MG63 (cell line): Measurements from ENCODE around the gene KYNU. TPM values are rescaled to one million over a fixed set of nuclear protein-coding genes. Genes with fewer than 3 reads are reported as not detected.

Experiments used
- DNase-seq: peaks from one replicate; pipeline ENCODE4 v3.0.0-alpha.2; 2020
- H3K27me3 ChIP-seq: fragments of 250-450 bp; sonication (Bioruptor Pico); 2 replicates; pipeline ENCODE4 v1.5.1; 2020; ENCODE audit warnings: mild to moderate bottlenecking, moderate library complexity
- H3K36me3 ChIP-seq: fragments of 250-450 bp; sonication (Bioruptor Pico); 2 replicates; pipeline ENCODE4 v1.5.1; 2020; ENCODE audit warnings: mild to moderate bottlenecking, moderate library complexity
- H3K4me3 ChIP-seq: fragments of 250-450 bp; sonication (Bioruptor Pico); 2 replicates; pipeline ENCODE4 v1.5.1; 2020; ENCODE audit warnings: mild to moderate bottlenecking, moderate library complexity
- H3K9me3 ChIP-seq: fragments of 250-450 bp; sonication (Bioruptor Pico); 2 replicates; pipeline ENCODE4 v1.5.1; 2020; ENCODE audit warnings: mild to moderate bottlenecking, moderate library complexity
- total RNA-seq: library from RNA; depleted of rRNA; stranded (reverse); fragments of >200 nt; shearing (Covaris generic); gene quantifications from 2 replicates; pipeline ENCODE4 v1.2.3, GENCODE V29; 2014; ENCODE audit warnings: low replicate concordance

The KYNU gene
- total RNA-seq, 1 experiment from 2014 or later: 0.82 TPM

GRCh38 chr2:142967060-142967459 is 89.6 kb downstream of the KYNU start:
- H3K4me3 ChIP-seq: no peak overlapping the region
- H3K9me3 ChIP-seq: peaks cover 3% of the 10 kb centered on the region; the same call in 1 of the 2 replicates
- no peak for DNase-seq
- H3K36me3 ChIP-seq: no peaks in the 10 kb centered on the region
- no peaks in the 10 kb centered on the region for H3K27me3 ChIP-seq

GRCh38 chr2:142973160-142973821 is 95.8 kb downstream of the KYNU start:
- Histone ChIP-seq H3K27me3 (no peaks in the 10 kb centered on the region), H3K4me3 (no peak overlapping the region), H3K9me3 (no peaks in the 10 kb centered on the region), H3K36me3 (no peaks in the 10 kb centered on the region)
- DNase-seq: no peak

- Histone ChIP-seq H3K36me3 (no peaks in the 10 kb centered on the region), H3K4me3 (no peak overlapping the region), H3K27me3 (no peaks in the 10 kb centered on the region), H3K9me3 (no peaks in the 10 kb centered on the region)
- DNase-seq: no peak
Measured at GRCh38 chr2:142973822-142974207, 96.4 kb downstream of the KYNU start.

GRCh38 chr2:142974288-142975024 is 97.0 kb downstream of the KYNU start:
- no peaks in the 10 kb centered on the region for H3K9me3 ChIP-seq
- H3K27me3 ChIP-seq: no peaks in the 10 kb centered on the region
- no peaks in the 10 kb centered on the region for H3K36me3 ChIP-seq
- H3K4me3 ChIP-seq: no peak overlapping the region
- peak; percentile 7 for DNase-seq

- Histone ChIP-seq H3K36me3 (no peaks in the 10 kb centered on the region), H3K4me3 (no peak overlapping the region), H3K27me3 (no peaks in the 10 kb centered on the region), H3K9me3 (no peaks in the 10 kb centered on the region)
- DNase-seq: no peak
Measured at GRCh38 chr2:142975239-142975638, 97.8 kb downstream of the KYNU start.

GRCh38 chr2:142980246-142981068 is 103.0 kb downstream of the KYNU start:
- Histone ChIP-seq H3K9me3 (no peaks in the 10 kb centered on the region), H3K4me3 (no peak overlapping the region), H3K27me3 (no peaks in the 10 kb centered on the region), H3K36me3 (no peaks in the 10 kb centered on the region)
- no peak for DNase-seq

GRCh38 chr2:142981069-142981378 is 103.6 kb downstream of the KYNU start:
- Histone ChIP-seq H3K9me3 (no peaks in the 10 kb centered on the region), H3K27me3 (no peaks in the 10 kb centered on the region)

GRCh38 chr2:142981756-142982155 is 104.3 kb downstream of the KYNU start:
- DNase-seq: no peak
- Histone ChIP-seq H3K9me3 (no peaks in the 10 kb centered on the region), H3K36me3 (no peaks in the 10 kb centered on the region), H3K27me3 (no peaks in the 10 kb centered on the region), H3K4me3 (no peak overlapping the region)

More at GRCh38 chr2:142981069-142981378, 103.6 kb downstream of the KYNU start:
- DNase-seq: no peak
- H3K36me3 ChIP-seq: no peaks in the 10 kb centered on the region
- H3K4me3 ChIP-seq: no peak overlapping the region

- H3K27me3 ChIP-seq: no peaks in the 10 kb centered on the region
- DNase-seq: no peak
- H3K36me3 ChIP-seq: no peaks in the 10 kb centered on the region
- no peaks in the 10 kb centered on the region for H3K9me3 ChIP-seq
- H3K4me3 ChIP-seq: no peak overlapping the region
Measured at GRCh38 chr2:142983174-142983573, 105.7 kb downstream of the KYNU start.

GRCh38 chr2:142984657-142985056 is 107.2 kb downstream of the KYNU start:
- Histone ChIP-seq H3K27me3 (no peaks in the 10 kb centered on the region), H3K9me3 (no peaks in the 10 kb centered on the region), H3K4me3 (no peak overlapping the region), H3K36me3 (no peaks in the 10 kb centered on the region)
- DNase-seq: no peak

GRCh38 chr2:142987044-142987443 is 109.6 kb downstream of the KYNU start:
- no peak overlapping the region for H3K4me3 ChIP-seq
- no peaks in the 10 kb centered on the region for H3K27me3 ChIP-seq
- DNase-seq: no peak
- H3K36me3 ChIP-seq: no peaks in the 10 kb centered on the region
- H3K9me3 ChIP-seq: no peaks in the 10 kb centered on the region

GRCh38 chr2:142989273-142990204 is 112.1 kb downstream of the KYNU start:
- no peak for DNase-seq
- Histone ChIP-seq H3K36me3 (no peaks in the 10 kb centered on the region), H3K9me3 (no peaks in the 10 kb centered on the region), H3K27me3 (no peaks in the 10 kb centered on the region), H3K4me3 (no peak overlapping the region)

- H3K4me3 ChIP-seq: no peak overlapping the region
- no peak for DNase-seq
- H3K9me3 ChIP-seq: no peaks in the 10 kb centered on the region
- H3K27me3 ChIP-seq: no peaks in the 10 kb centered on the region
- no peaks in the 10 kb centered on the region for H3K36me3 ChIP-seq
Measured at GRCh38 chr2:142991295-142991694, 113.8 kb downstream of the KYNU start.

- Histone ChIP-seq H3K36me3 (no peaks in the 10 kb centered on the region), H3K9me3 (no peaks in the 10 kb centered on the region), H3K4me3 (no peak overlapping the region), H3K27me3 (0 out of 2 replicates have a peak, but pooled peaks cover 1% of the 10 kb centered on the region)
- DNase-seq: no peak
Measured at GRCh38 chr2:142992840-142993239, 115.4 kb downstream of the KYNU start.

- no peaks in the 10 kb centered on the region for H3K9me3 ChIP-seq
- no peak for DNase-seq
- H3K36me3 ChIP-seq: no peaks in the 10 kb centered on the region
- H3K27me3 ChIP-seq: peaks cover 2% of the 10 kb centered on the region; the same call in 1 of the 2 replicates
- H3K4me3 ChIP-seq: no peak overlapping the region
Measured at GRCh38 chr2:142993771-142994170, 116.3 kb downstream of the KYNU start.

GRCh38 chr2:142994665-142995064 is 117.2 kb downstream of the KYNU start:
- Histone ChIP-seq H3K36me3 (no peaks in the 10 kb centered on the region), H3K27me3 (peaks cover 2% of the 10 kb centered on the region; the same call in 1 of the 2 replicates), H3K9me3 (no peaks in the 10 kb centered on the region), H3K4me3 (no peak overlapping the region)
- no peak for DNase-seq
